Measurements from ENCODE around the gene ORAI2.
"Not testable (repeated sequence)": the region's sequence is repeated elsewhere in the genome, so short reads cannot be mapped to it uniquely, and the experiment has no call there.

Gene ORAI2

DNA sequence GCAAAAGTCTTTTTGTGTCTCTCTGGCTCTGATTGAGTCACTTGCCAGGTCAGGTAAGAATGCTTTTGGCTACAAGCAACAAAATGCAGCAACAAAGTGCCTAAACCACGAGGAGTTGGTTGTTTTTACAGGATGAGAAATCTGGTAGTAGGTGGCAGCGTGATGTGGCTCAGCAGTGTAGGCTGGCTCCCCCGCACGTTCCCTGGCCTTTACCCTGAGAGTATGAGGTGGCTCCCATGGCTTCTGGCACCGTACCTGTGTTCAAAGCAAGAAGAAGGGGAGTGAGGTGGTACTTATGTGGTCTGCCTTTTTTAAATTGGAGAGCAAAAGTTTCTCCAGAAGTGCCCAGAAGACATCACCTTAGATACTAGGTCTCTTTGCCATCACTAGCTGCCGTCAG, 25.5 kb upstream of the ORAI2 start:
- TF ChIP-seq ZNF274 (IDR thresholded peaks at IDR 0.05; ENCODE audit: low read depth, low read length), result no peak

DNA sequence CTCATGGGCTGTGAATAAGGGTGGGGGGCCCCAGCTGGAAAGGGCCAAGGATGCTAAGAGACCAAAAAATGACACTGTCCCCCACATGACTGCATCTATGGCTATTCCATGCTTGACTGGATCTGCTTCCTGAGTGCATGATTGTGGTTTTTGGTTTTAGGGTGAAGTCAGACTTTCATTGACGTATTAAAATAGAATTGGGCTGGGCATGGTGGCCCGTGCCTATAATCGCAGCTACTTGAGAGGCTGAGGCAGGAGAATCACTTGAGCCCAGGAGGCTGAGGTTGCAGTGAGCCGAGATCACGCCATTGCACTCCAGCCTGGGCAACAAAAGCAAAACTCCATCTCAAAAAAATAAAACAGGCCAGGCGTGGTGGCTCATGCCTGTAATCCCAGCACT, 24.8 kb upstream of the ORAI2 start:
- not testable (repeated sequence) for H3K4me3 ChIP-seq (ENCODE audit: low read length)

More for the DNA sequence above, 25.5 kb upstream of the ORAI2 start:
- no peak overlapping the region for H3K4me3 ChIP-seq (ENCODE audit: low read length)

GRCh38 chr7:102409340-102409739, 24.0 kb upstream of the ORAI2 start:
- no peak for TF ChIP-seq ZNF274 (IDR thresholded peaks at IDR 0.05; ENCODE audit: low read depth, low read length)
- H3K4me3 ChIP-seq (ENCODE audit: low read length), result no peak overlapping the region

GRCh38 chr7:102410123-102410522, 23.3 kb upstream of the ORAI2 start:
- TF ChIP-seq ZNF274 (IDR thresholded peaks at IDR 0.05; ENCODE audit: low read depth, low read length), result no peak
- no peak overlapping the region for H3K4me3 ChIP-seq (ENCODE audit: low read length)

GRCh38 chr7:102410918-102411317, 22.5 kb upstream of the ORAI2 start:
- H3K4me3 ChIP-seq (ENCODE audit: low read length), result no peak overlapping the region
- no peak for TF ChIP-seq ZNF274 (IDR thresholded peaks at IDR 0.05; ENCODE audit: low read depth, low read length)

DNA sequence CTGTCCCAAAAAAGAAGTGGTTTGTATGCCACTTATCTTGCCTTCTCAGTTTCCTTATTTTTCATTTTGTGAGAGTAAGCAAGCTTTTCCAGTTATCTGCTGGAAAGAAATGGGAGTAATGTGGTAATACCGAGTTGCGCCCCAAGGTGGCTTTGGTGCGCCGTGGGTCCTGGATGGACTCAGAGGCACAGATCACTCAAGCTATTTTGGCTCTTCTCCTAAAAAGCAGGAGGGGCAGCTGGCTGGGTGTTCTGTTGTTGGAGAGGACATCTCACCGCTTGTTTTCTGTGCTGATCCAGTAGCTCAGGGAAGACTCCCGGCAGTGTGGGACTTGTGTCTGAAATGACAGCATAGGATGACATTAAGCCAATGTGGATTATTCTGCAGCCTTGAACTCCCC, 20.8 kb upstream of the ORAI2 start:
- H3K4me3 ChIP-seq (ENCODE audit: low read length), result no peak overlapping the region
- TF ChIP-seq ZNF274 (IDR thresholded peaks at IDR 0.05; ENCODE audit: low read depth, low read length), result no peak

GRCh38 chr7:102413091-102413490, 20.3 kb upstream of the ORAI2 start:
- H3K4me3 ChIP-seq (ENCODE audit: low read length), result no peak overlapping the region
- TF ChIP-seq ZNF274 (IDR thresholded peaks at IDR 0.05; ENCODE audit: low read depth, low read length), result no peak

DNA sequence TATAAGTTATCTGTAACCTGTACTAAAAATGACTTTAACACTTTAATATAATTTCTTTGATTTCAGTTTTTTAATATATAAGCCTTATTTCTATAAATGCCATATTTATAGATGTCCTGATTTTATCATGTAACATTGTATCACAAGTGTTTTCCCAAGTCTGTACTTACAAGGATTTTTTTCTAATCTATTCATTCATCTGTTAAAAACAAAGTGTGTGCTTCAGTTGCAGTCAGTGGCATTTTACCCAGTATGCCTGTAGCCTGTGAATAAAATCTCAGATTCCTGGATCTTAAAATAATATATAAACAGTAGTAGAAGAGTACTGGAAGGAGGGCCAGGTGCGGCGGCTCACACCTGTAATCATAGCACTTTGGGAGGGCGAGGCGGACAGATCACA, 19.8 kb upstream of the ORAI2 start:
- no peak for TF ChIP-seq ZNF274 (IDR thresholded peaks at IDR 0.05; ENCODE audit: low read depth, low read length)
- no peak overlapping the region for H3K4me3 ChIP-seq (ENCODE audit: low read length)

GRCh38 chr7:102415685-102416225, 17.6 kb upstream of the ORAI2 start:
- TF ChIP-seq ZNF274 (IDR thresholded peaks at IDR 0.05; ENCODE audit: low read depth, low read length), result no peak
- no peak overlapping the region for H3K4me3 ChIP-seq (ENCODE audit: low read length)

GRCh38 chr7:102416406-102416805, 17.0 kb upstream of the ORAI2 start:
- no peak for TF ChIP-seq ZNF274 (IDR thresholded peaks at IDR 0.05; ENCODE audit: low read depth, low read length)

DNA sequence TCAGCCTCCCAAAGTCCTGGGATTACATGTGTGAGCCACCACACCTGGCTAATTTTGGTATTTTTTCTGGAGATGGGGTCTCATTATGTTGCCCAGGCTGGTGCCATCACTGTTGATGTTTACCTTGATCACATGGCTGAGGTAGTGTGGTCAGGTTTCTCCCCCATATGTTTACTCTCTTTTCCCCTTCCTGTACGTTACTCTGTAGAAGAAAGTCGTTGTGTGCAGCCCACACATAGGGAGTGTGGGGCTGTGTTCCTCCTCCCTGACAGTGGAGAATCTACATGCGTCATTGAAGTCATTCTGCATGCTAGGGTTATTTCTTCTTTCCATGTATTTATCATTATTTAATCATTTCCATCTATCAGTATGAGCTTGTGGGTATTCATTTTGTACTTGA, 16.3 kb upstream of the ORAI2 start:
- TF ChIP-seq ZNF274 (IDR thresholded peaks at IDR 0.05; ENCODE audit: low read depth, low read length), result no peak
- H3K4me3 ChIP-seq (ENCODE audit: low read length), result no peak overlapping the region

More at GRCh38 chr7:102416406-102416805, 17.0 kb upstream of the ORAI2 start:
- no peak overlapping the region for H3K4me3 ChIP-seq (ENCODE audit: low read length)

GRCh38 chr7:102418592-102418991, 14.8 kb upstream of the ORAI2 start:
- no peak for TF ChIP-seq ZNF274 (IDR thresholded peaks at IDR 0.05; ENCODE audit: low read depth, low read length)
- H3K4me3 ChIP-seq (ENCODE audit: low read length), result no peak overlapping the region

GRCh38 chr7:102421706-102422240, 11.6 kb upstream of the ORAI2 start:
- TF ChIP-seq ZNF274 (IDR thresholded peaks at IDR 0.05; ENCODE audit: low read depth, low read length), result no peak
- no peak overlapping the region for H3K4me3 ChIP-seq (ENCODE audit: low read length)

DNA sequence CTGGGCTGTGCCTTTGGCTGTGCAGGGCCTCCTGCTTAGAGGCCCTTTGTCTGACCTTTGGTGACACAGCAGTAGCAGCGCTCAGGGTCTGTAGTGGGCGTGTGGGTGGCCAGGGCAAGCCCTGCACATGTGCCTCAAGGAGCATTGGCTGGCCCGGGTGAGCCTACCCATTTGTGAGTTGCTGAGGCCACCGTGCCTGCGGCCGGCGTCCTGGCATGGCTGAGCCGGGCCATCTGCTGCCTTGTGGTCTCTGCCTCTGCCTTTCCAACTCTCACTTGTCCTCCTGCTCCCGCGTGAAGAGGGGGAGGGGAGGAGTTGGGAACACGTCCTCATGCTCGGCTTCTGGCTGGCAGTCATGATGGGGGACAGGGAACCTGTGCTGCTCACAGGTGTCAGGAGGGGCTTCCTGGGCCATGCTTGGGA, 9.2 kb upstream of the ORAI2 start:
- H3K4me3 ChIP-seq (ENCODE audit: low read length), result no peak overlapping the region; the same call in 1 of the 2 replicates
- no peak for TF ChIP-seq ZNF274 (IDR thresholded peaks at IDR 0.05; ENCODE audit: low read depth, low read length)

DNA sequence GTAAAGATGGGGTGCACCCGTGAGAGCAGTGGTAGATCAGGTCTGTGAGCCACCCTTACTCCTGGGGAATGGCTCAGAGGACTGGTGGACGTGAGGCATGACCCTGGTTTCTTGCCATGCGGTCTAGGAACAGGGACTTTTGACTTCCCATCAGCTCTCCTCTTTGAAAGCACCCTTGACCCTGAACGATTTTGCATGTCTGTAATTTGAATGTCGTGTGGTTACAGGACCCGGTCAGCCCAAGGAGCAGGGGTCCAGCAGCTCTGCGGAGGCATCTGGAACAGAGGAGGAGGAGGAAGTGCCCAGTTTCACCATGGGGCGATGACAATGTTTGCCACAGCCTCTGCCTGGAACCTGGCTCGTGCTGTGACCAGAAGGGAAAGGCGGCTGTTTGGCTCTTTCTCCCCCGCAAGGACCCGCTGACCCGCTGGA, 8.6 kb upstream of the ORAI2 start:
- H3K4me3 ChIP-seq (ENCODE audit: low read length), result peak overlapping the region; percentile 35; the same call in 1 of the 2 replicates
- TF ChIP-seq ZNF274 (IDR thresholded peaks at IDR 0.05; ENCODE audit: low read depth, low read length), result no peak

All from GM08714 (cell line).